HG03066 (cell line): ENCODE data around the gene CX3CL1.
"Not testable (repeated sequence)": the region's sequence is repeated elsewhere in the genome, so short reads cannot be mapped to it uniquely, and the experiment has no call there.

Experiments used
- ATAC-seq: cut with Tn5 transposase; IDR thresholded peaks from one replicate; pipeline ENCODE4 v1.9.1; 2021; ENCODE audit warnings: low read depth; ENCODE audit not compliant: unreplicated experiment

CX3CL1 gene

DNA sequence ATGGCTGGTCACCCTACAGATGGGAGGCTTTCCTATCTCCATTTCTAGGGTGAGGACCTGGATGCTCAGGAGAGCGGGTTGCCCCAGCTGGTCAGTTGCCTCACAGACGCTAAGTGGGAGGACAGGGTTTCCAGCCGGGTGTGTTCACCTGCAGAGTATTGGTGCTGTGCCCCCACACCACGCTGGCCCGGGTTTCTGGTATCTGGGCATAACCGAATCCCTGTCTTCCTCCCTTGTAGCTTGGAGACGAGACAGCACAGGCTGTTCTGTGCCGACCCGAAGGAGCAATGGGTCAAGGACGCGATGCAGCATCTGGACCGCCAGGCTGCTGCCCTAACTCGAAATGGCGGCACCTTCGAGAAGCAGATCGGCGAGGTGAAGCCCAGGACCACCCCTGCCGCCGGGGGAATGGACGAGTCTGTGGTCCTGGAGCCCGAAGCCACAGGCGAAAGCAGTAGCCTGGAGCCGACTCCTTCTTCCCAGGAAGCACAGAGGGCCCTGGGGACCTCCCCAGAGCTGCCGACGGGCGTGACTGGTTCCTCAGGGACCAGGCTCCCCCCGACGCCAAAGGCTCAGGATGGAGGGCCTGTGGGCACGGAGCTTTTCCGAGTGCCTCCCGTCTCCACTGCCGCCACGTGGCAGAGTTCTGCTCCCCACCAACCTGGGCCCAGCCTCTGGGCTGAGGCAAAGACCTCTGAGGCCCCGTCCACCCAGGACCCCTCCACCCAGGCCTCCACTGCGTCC is 9.7 kb downstream of the CX3CL1 start:
- no peak for ATAC-seq

DNA sequence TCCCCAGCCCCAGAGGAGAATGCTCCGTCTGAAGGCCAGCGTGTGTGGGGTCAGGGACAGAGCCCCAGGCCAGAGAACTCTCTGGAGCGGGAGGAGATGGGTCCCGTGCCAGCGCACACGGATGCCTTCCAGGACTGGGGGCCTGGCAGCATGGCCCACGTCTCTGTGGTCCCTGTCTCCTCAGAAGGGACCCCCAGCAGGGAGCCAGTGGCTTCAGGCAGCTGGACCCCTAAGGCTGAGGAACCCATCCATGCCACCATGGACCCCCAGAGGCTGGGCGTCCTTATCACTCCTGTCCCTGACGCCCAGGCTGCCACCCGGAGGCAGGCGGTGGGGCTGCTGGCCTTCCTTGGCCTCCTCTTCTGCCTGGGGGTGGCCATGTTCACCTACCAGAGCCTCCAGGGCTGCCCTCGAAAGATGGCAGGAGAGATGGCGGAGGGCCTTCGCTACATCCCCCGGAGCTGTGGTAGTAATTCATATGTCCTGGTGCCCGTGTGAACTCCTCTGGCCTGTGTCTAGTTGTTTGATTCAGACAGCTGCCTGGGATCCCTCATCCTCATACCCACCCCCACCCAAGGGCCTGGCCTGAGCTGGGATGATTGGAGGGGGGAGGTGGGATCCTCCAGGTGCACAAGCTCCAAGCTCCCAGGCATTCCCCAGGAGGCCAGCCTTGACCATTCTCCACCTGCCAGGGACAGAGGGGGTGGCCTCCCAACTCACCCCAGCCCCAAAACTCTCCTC is 10.4 kb downstream of the CX3CL1 start:
- ATAC-seq = no peak

DNA sequence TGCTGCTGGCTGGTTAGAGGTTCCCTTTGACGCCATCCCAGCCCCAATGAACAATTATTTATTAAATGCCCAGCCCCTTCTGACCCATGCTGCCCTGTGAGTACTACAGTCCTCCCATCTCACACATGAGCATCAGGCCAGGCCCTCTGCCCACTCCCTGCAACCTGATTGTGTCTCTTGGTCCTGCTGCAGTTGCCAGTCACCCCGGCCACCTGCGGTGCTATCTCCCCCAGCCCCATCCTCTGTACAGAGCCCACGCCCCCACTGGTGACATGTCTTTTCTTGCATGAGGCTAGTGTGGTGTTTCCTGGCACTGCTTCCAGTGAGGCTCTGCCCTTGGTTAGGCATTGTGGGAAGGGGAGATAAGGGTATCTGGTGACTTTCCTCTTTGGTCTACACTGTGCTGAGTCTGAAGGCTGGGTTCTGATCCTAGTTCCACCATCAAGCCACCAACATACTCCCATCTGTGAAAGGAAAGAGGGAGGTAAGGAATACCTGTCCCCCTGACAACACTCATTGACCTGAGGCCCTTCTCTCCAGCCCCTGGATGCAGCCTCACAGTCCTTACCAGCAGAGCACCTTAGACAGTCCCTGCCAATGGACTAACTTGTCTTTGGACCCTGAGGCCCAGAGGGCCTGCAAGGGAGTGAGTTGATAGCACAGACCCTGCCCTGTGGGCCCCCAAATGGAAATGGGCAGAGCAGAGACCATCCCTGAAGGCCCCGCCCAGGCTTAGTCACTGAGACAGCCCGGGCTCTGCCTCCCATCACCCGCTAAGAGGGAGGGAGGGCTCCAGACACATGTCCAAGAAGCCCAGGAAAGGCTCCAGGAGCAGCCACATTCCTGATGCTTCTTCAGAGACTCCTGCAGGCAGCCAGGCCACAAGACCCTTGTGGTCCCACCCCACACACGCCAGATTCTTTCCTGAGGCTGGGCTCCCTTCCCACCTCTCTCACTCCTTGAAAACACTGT is 11.3 kb downstream of the CX3CL1 start:
- no peak for ATAC-seq

DNA sequence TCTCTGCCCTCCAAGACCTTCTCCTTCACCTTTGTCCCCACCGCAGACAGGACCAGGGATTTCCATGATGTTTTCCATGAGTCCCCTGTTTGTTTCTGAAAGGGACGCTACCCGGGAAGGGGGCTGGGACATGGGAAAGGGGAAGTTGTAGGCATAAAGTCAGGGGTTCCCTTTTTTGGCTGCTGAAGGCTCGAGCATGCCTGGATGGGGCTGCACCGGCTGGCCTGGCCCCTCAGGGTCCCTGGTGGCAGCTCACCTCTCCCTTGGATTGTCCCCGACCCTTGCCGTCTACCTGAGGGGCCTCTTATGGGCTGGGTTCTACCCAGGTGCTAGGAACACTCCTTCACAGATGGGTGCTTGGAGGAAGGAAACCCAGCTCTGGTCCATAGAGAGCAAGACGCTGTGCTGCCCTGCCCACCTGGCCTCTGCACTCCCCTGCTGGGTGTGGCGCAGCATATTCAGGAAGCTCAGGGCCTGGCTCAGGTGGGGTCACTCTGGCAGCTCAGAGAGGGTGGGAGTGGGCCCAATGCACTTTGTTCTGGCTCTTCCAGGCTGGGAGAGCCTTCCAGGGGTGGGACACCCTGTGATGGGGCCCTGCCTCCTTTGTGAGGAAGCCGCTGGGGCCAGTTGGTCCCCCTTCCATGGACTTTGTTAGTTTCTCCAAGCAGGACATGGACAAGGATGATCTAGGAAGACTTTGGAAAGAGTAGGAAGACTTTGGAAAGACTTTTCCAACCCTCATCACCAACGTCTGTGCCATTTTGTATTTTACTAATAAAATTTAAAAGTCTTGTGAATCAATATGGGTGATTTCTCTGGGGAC is 12.2 kb downstream of the CX3CL1 start:
- ATAC-seq = no peak

DNA sequence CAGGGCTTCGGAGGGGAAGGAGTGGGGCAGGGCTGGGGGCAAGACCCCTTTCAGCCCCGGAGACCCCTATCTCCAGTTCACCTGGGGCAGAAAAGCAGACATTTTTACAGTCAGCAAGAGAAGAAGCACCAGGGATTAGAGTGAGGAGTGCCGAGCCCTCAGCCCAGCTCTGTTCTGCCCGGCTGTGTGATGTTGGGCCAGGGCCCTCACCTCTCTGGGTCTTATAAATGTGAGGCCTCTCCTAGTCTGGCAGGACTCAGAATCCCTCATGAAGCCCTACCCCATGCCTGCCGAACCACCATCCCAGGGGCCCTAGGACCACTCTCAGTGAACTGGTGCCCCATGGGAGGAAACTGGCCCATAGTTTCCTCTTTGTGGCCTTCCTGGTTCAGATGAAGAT is 12.8 kb downstream of the CX3CL1 start:
- ATAC-seq = no peak

DNA sequence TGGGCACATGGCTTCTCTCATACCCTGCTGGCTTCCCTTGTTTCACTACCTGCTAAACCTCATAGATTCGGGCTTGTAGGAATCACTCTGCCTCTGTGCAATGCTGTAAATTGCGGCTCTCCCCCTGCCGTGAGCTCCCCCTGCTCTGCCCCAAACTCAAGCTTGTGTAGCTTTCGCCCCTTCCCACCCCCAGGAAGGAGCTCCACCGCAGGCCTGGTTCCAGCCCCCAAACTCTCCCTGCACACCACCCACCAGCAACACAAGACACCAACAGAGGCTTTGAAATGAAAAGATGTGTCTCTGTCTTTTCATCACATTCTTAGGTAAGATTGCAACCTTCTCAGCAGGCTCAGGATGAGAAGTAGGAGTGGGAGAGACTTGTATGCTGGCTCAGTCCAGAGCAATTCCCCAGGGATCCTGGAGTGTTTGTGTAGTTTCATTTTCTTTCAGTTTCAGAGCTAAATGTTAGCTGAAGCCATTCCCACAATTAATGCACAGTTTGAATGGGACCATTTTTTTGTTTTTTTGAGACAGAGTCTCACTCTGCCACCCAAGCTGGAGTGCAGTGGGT is 14.2 kb downstream of the CX3CL1 start:
- ATAC-seq = no peak

DNA sequence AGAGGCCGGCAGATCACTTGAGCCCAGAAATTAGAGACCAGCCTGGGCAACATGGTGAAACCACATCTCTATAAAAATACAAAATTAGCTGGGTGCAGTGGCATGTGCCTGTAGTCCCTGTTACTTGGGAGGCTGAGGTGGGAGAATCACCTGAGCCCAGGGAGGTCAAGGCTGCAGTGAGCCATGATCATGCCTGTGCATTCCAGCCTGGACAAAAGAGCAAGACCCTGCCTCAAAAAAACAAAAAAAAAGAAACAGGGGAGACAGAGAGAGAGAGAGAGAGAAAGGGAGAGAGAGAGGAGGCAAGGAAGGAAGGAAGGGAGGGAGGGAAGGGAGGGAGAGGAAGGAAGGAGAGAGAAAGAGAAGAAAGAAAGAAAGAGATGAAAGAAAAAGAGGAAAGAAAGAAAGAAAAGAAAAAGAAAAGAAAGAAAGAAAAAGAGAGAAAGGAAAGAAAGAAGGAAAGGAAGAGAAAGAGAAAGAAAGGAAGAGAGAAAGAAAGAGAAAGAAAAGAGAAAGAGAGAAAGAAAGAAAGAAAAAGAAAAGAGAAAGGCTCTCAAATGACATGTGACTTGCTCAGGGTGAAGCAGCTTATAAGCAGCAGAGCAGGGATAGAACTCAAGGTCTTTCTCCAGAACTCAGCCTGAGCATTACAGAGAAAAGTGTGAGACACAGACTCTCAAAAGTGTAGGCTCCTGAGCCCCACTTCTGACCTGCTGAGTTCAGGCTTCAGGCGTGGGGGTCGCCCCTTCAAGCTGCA is 15.5 kb downstream of the CX3CL1 start:
- ATAC-seq = no peak

DNA sequence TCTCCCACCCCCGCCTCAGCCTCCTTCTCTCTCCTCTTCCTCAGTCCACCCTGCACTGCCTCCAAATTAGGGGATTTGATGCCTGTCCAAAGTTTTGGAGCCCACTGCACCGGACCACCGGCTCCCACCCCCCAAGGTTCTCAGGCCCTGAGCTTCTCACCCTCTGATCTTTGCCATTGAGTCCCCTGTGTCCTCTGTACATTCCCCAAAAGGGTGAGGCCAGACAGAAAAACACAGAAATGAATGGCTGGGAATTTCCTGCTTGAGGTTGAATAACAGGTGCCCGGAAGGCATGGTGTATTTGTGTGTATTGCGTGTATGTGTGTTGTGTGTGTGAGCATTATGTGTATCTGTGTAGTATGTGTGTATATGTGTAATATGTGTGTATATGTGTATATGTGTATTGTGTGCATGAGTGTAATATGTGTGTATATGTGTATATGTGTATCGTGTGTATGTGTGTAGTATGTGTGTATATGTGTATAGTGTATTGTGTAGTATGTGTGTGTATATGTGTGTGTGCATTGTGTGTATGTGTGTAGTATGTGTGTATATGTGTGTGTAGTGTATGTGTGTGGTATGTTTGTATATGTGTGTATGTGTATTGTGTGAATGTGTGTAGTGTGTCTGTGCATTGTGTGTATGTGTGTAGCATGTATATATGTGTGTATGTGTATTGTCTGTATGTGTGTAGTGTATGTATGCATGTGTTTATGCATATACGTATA is 16.2 kb downstream of the CX3CL1 start:
- no peak for ATAC-seq

DNA sequence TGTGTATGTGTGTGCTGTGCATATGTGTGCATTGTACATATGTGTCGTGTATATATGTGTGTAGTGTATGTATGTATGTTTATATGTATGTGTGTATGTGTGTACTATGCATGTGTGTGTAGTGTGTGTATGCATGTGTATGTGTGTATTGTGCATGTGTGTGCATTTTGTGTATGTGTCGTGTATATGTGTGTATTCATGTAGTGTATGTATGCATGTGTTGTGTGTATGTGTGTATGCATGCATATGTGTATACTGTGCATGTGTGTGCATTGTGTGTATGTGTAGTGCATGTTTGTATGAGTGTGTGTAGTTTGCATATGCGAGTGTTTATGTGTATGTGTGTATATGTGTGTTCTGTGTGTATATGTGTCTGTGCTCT is 16.8 kb downstream of the CX3CL1 start:
- no peak for ATAC-seq

DNA sequence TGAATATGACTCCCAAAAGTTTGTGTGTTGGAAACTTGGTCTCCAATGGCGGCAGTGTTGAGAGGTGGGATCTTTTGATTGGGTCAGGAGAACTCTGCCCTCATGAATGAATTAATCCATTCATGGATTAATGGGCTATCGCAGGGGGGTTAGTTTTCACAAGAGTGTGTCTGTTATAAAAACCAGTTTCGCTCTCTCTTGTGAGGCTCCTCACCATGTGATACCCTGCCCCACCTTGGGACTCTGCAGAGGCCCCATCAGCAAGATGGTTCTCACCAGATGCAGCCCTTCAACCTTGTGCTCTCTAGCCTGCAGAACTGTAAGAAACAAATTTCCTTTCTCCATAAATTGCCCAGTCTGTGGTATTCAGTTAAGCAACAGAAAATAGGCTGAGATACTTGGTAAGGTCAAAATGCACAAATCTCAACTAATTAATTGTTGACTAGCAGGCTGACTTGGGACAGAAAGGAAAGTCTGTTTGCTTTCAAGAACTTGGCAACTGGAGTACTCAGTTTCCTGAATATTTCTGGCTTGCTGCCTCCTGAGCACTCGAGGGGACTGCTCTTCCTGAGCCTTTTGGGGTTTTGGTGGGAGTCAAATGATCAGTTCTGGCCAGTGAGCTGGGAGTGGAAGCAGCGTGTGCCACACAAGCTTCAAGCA is 18.5 kb downstream of the CX3CL1 start:
- ATAC-seq = no peak

DNA sequence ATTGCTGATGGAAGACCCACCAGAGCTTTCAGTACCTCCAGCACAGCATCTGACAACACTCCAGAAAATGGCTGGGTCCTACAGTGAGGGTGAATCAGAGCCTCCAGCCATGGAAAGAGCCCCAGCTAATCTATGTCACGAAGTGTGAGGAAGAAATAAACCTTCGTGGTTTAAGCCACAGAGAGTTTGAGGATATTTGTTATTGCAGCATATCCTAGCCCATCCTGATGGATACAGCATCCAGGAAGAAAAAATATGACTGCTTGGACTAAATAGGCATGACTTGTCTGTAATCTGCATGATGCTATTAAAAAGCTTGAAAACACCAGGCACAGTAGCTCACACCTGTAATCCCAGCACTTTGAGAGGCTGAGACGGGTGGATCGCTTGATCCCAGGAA is 19.0 kb downstream of the CX3CL1 start:
- no peak for ATAC-seq

DNA sequence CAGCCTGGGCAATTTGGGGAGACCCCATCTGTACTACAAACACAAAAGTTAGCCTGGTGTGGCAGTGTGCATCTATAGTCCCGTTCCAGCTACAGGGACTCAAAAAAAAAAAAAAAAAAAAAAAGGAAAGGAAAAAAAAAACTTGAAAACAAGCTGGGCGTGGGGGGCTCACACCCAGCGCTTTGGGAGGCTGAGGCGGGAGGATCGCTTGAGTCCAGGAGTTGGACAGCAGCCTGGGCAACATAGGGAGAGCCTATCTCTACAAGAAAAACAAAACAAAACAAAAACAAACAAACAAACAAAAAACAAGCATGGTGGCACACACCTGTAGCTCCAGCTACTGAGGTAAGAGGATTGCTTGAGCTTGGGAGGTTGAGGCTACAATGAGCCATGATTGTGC is 19.4 kb downstream of the CX3CL1 start:
- no peak for ATAC-seq

DNA sequence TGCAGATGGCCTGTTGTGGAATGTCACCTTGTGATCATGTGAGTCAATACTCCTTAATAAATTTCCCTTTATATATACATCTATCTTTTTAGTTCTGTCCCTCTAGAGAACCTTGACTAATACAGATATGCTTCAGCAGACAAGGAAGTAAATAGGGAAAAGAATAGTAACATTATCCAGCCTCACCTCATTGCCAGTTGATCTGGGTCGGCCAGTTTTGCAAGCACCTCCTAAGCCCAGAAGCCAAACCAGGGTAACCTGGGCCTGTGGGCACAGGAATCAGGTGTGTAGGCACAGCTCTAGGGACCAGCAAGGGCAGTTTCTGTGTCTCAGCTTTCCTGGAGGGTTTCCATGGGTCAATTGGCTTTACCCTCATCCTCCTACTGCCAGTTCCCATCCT is 20.4 kb downstream of the CX3CL1 start:
- ATAC-seq = no peak

DNA sequence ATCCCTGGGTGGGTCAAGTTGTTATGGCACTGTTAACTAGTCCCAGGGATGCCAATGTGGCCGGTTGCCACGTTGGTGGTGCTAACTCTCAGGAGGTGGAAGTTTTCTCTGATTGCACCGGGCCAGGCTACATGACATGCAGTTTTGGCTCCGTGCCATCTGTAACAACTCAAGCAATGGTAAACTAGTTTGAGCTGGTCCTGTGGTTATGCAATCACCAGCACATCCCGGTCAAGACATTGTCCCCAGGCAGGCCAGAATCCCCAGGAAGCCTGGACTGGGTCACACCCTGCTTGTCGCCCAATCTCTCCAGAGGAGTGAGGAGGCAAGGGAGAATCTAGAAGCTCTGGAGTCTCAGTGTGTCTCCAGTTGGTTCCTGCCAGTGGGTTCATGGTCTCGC is 22.2 kb downstream of the CX3CL1 start:
- no peak for ATAC-seq

DNA sequence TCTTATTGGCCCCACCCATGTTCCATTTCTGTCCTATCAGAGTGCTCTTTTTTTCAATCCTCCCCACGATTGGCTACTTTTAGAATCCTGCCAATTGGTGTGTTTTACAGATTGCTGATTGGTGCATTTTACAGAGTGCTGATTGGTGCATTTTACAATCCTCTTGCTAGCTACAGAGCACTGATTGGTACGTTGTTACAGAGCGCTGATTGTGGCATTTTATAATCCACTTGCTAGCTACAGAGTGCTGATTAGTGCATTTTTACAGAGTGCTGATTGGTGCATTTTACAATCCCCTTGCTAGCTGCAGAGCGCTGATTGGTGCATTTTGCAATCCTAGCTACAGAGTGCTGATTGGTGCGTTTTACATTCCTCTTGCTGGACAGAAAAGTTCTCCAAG is 22.7 kb downstream of the CX3CL1 start:
- ATAC-seq = no peak

DNA sequence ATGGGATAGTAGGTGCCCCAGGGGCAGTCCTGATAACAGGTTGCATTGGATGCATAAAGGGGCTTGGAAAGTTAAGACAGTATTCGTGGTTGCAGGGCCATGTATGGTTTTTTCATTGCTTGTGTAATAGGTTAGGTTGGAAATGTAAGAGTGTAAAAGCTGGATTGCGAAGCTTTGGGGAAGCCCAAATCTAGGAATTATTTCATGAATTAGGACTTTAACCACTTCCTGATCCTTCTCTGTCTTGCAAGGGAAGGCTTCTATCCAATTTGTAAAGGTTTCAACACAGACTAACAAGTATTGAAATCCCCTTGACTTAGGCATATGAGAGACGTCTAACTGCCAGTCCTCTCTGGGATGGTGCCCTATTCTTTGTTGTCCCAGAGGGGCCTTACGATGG is 24.5 kb downstream of the CX3CL1 start:
- ATAC-seq = no peak

DNA sequence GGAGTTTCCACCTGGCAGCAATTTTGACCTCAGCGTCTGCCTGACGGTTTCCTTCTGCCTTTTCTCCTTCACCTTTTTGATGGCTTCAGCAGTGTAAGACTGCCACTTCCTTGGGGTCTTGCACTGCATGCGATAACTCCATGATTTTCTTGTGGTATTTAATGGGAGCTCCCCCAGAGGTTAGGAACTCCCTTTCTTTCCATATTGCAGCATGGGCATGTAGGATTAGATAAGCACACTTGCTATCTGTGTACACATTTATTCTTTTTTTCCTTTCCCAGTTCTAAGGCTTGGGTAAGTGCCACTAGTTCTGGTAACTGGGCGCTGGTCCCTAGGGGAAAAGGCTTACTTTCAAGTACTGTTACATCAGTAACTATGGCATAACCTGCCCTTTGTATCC is 25.2 kb downstream of the CX3CL1 start:
- not testable (repeated sequence) for ATAC-seq
